Body of pancreas (tissue), 4 donors: ENCODE results near the gene ACACB.

ENCODE experiments used
- POLR2A ChIP-seq, 3 donors: fragments of 450-650 bp; IDR thresholded peaks; one replicate each; pipeline ENCODE4 v1.6.1; 2016; ENCODE audit warnings: antibody characterized with exemption in 3 of 3, mild to moderate bottlenecking in 2 of 3
- TF ChIP-seq, protein P1 (sequence below), 7 experiments: fragments of 450-650 bp in 4 of 7; fragments of 200-600 bp in 3 of 7; sonication (generic) in 3 of 7; IDR thresholded peaks; one replicate each; pipeline ENCODE4 v1.5.1; 2016 to 2019; ENCODE audit warnings: antibody characterized with exemption in 7 of 7

DNA sequence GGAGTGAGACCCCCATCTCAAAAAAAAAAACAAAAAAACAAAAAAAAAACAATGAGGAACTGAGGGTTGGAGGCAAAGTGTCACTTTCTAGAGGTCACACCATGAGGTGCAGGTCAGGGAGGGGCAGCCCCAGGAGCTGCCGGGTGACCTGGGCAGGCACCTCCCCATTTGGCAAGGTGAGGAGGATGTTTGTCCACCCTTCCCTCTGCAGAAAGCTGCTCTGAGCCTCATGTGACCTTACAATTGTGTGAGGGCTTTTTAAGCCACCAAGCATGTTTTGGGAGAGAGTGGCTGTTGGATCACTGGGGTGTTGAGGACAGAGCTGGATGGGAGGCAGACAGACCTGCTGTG lies 143.1 kb downstream of the ACACB start:
- TF ChIP-seq POLR2A (IDR thresholded peaks at IDR 0.05): no peak
- TF ChIP-seq, protein P1, sequence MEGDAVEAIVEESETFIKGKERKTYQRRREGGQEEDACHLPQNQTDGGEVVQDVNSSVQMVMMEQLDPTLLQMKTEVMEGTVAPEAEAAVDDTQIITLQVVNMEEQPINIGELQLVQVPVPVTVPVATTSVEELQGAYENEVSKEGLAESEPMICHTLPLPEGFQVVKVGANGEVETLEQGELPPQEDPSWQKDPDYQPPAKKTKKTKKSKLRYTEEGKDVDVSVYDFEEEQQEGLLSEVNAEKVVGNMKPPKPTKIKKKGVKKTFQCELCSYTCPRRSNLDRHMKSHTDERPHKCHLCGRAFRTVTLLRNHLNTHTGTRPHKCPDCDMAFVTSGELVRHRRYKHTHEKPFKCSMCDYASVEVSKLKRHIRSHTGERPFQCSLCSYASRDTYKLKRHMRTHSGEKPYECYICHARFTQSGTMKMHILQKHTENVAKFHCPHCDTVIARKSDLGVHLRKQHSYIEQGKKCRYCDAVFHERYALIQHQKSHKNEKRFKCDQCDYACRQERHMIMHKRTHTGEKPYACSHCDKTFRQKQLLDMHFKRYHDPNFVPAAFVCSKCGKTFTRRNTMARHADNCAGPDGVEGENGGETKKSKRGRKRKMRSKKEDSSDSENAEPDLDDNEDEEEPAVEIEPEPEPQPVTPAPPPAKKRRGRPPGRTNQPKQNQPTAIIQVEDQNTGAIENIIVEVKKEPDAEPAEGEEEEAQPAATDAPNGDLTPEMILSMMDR (IDR thresholded peaks at IDR 0.05): no peak
